Kidney tubule cell (primary cell): ENCODE results near the gene IER2.
"Not testable (repeated sequence)": the region's sequence is repeated elsewhere in the genome, so short reads cannot be mapped to it uniquely, and the experiment has no call there.

Experiments used
- DNase-seq: peaks from one replicate; pipeline ENCODE4 v3.0.0-alpha.2; 2018; ENCODE audit warnings: low spot score

The IER2 gene

GRCh38 chr19:13163609-13164342 lies 13.6 kb downstream of the IER2 start:
- DNase-seq, result peak; percentile 95

GRCh38 chr19:13164343-13165161 lies 14.3 kb downstream of the IER2 start:
- peak; percentile 71 for DNase-seq

GRCh38 chr19:13165162-13165997 lies 15.2 kb downstream of the IER2 start:
- no peak for DNase-seq

GRCh38 chr19:13166151-13166550 lies 15.9 kb downstream of the IER2 start:
- not testable (repeated sequence) for DNase-seq

- peak; percentile 87 for DNase-seq
Measured at GRCh38 chr19:13169769-13170168, 19.6 kb downstream of the IER2 start.

GRCh38 chr19:13171146-13171545 lies 20.9 kb downstream of the IER2 start:
- no peak for DNase-seq

GRCh38 chr19:13172346-13173138 lies 22.3 kb downstream of the IER2 start:
- peak; percentile 90 for DNase-seq

GRCh38 chr19:13173139-13173737 lies 23.0 kb downstream of the IER2 start:
- no peak for DNase-seq

- peak; percentile 72 for DNase-seq
Measured at GRCh38 chr19:13176345-13176744, 26.1 kb downstream of the IER2 start.

- DNase-seq, result not testable (repeated sequence)
Measured at GRCh38 chr19:13177584-13177983, 27.4 kb downstream of the IER2 start.

GRCh38 chr19:13178291-13178690 lies 28.1 kb downstream of the IER2 start:
- not testable (repeated sequence) for DNase-seq

GRCh38 chr19:13181747-13182388 lies 31.7 kb downstream of the IER2 start:
- peak; percentile 39 for DNase-seq

GRCh38 chr19:13184926-13185325 lies 34.7 kb downstream of the IER2 start:
- DNase-seq, result not testable (repeated sequence)

- not testable (repeated sequence) for DNase-seq
Measured at GRCh38 chr19:13185763-13186657, 35.8 kb downstream of the IER2 start.

- not testable (repeated sequence) for DNase-seq
Measured at GRCh38 chr19:13186688-13187087, 36.5 kb downstream of the IER2 start.

- no peak for DNase-seq
Measured at GRCh38 chr19:13187419-13187818, 37.2 kb downstream of the IER2 start.

- no peak for DNase-seq
Measured at GRCh38 chr19:13189600-13189999, 39.4 kb downstream of the IER2 start.

- DNase-seq, result no peak
Measured at GRCh38 chr19:13190781-13191540, 40.8 kb downstream of the IER2 start.

- peak; percentile 83 for DNase-seq
Measured at GRCh38 chr19:13195678-13196077, 45.5 kb downstream of the IER2 start.
